Measurements from ENCODE around the gene ARMH4. TPM values are rescaled to one million over a fixed set of nuclear protein-coding genes. Genes with fewer than 3 reads are reported as not detected.

Gene ARMH4
- total RNA-seq, 1 experiment from 2014 or later: 1.8 TPM

DNA sequence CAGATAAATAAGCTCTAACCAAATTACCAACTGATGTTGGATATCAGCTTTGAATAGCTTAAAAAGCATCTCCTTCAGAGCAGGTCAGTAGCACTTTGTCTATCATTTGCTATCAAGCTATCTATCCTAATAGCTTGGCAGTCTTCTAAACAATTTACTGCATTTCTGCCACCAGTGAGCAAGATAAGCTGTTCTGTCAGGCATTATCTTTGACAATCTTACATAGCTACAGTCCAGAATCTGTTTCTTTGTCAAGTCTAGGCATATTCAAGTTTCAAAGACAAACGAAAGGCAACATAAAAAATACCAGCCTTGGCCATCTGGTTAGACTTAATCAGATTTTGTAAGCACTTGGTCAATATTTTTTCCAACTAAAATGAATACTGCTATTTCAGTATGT, 5.6 kb downstream of the ARMH4 start:
- DNase-seq (ENCODE audit: low read depth): no peak

DNA sequence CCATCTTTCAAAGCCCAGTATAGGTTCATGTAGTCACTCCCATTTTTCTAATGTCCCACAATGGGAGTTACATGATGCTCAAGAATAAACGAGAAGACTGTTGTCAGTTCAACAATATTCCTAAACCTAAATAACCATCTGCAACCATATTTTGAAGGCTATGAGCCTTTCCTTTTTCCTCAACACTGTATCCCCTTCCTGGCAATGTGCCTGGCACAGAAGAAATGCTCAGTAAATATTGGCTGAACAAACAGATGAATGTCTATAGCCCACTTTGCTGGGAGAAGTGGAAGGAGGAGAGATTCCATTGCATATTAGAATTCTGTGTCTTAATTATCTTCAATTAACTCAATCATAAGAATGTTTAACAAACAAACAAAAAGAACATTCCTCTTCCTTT, 6.1 kb downstream of the ARMH4 start:
- DNase-seq (ENCODE audit: low read depth): no peak

DNA sequence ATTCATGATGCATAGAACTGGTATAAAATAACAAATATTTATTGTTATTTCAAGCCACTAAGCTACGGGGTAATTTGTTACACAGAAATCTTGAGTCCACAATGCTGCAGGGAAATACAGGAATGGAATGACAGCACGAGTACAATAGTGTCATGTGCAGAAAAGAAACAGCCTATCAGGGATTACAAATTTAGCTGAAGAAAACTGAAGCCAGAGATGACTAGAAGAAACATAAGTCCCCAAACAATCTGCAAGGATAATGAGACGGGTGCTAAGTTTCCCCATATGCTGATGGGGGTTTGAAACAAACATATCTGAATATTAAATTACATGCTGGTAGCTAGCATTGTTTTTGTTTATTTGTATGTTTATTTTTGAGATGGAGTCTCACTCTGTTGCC, 8.9 kb downstream of the ARMH4 start:
- DNase-seq (ENCODE audit: low read depth): no peak

DNA sequence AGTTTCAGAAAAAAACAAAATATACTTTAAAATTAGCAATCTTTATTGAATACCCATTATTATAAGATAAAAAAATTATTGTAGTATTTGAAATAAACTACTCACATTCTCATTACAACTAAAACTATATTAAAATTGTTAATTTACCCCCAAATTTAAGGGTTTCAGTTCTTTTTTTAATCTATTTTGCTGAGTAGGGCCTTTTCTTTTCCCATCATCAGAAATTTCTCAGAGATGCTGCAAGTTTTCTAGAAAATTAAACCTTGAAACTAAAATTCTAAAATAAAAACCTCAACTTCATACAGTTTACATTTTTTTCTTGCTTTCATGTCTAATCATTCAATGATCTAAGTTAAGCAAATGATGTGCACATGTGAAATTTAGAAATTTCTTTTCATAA, 10.1 kb downstream of the ARMH4 start:
- no peak for DNase-seq (ENCODE audit: low read depth)

DNA sequence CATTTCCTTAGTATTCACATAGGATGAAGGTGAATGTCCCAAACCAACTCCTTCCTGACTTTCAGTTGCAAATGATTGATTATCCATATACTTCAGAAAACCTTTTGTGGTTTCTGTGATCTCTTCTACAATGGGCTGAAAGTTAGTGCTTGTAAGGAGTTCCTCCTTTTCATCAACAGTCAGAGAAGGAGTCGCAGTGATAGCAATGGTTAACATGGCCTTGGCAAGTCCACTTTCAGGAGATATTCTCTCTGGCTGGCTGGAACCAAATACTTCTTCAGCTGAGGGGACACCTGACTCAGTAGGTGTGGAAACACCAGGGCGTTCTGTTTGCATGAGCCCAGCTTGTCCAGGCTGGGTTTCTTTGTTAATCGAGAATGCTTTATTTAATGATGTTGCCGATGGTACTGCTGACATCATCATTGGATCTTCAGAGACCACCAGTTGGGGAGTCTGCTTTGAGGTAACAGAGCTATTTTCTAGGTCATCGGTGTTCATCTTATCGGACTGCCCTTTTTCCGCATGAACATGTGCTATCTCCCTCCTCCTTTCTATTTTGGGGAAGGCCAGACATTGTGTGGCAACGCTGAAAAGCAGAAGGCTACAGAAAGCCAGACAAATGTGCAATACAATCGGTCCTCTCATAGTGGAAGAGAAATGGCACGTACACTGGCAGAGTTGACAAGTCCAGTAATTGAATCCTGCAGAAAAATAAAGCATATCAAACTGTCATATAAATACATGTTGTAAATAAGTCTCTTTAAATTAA, 13.1 kb downstream of the ARMH4 start:
- DNase-seq (ENCODE audit: low read depth): no peak

DNA sequence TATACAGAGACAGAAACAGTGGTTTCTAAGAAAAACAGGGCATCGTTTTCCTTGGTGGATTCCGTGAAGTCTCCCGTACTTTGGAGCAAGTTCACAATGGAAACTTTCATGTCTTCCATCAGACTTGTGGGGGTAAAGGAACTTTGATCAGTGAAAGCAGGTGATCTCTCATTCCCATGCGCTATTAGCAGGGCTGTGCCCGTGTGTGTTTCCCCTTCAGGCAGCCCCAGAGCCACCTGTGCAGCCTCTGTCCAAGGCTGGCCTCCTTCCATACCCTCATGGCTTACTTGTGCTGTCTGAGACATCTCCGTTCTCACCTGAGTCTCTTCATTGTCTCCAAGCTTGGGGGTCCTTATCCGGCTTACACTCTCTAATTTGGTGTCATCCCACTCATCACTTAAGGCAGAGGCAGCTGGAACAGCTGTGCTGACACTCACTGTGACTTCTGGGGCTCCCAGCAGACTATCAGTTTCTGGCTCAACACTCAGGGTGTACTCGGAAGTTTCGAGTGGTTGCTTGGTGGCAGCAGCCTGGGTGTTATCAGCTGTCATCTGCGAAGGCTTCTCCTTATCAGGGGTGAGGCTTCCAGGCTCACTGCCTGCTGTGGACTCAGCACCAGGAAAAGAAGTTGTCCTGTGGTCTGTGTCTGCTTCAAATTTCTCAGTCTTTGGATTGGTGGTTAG, 13.8 kb downstream of the ARMH4 start:
- DNase-seq (ENCODE audit: low read depth): no peak

DNA sequence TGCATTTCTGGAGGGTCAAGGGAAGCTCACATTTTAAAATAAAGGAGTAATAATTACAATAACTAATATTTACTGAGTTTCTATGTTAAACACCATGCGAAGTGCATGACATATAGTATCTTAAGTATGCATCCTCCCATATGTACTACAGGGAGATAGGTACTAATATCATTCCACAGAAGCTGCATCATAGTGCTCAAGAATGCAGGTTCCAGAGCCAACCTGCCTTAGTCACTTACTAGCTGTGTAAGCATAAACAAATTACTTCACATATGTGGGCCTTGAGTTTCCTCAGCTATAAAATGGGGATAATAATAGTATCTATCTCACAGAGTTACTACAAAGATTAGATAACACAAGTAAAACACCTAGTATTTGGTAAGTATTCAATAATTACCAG, 18.3 kb downstream of the ARMH4 start:
- DNase-seq (ENCODE audit: low read depth): peak; percentile 3

DNA sequence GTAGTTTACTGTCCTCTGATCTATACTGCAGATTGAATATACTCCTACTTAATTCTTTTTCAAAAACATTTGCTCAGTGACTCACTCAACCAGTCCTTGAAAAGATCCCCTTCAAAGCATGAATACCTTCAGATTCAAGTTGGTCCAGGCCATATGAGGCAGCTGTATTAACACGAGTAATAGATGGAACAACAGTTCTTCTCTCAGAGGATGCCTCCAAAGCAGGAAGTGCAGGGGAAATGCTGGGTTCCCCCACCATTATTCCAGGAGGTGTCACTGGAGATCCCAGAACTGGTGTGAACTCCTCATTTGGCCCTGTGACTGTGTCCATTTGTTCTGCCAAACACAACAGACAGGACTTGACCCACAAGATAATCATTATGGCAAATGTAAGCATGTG, 20.6 kb downstream of the ARMH4 start:
- DNase-seq (ENCODE audit: low read depth): peak; percentile 8

DNA sequence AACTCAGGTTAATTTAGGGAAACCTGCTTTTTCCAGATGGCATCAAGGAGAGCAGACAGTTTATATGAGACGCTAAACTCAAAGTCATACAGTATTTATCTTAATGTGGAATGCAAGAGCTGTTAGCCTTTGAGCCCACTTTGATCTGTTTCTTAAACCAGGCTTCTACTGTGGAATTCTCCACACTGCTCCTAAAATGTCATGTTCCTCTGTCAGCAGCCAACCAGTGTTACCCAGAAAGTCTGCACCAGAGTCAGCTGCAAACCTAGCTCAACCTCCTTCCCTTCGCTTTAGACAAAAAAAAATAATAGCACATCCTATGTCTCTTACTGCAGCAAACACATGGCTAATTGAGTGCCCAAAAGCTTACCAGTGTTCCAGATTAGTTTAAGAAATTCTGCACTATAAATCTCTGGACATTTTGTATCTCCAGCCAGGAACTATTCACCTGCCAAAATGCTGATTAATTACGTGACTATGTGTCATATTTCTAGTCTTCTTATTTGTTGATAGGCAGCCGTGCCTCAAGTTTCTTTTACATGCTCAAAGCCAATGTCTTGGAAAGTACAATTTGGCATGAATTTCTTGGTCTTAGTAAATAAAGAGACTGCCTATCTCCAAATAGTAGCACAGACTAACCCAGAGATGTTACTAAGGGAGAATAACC, 21.8 kb downstream of the ARMH4 start:
- DNase-seq (ENCODE audit: low read depth): no peak

DNA sequence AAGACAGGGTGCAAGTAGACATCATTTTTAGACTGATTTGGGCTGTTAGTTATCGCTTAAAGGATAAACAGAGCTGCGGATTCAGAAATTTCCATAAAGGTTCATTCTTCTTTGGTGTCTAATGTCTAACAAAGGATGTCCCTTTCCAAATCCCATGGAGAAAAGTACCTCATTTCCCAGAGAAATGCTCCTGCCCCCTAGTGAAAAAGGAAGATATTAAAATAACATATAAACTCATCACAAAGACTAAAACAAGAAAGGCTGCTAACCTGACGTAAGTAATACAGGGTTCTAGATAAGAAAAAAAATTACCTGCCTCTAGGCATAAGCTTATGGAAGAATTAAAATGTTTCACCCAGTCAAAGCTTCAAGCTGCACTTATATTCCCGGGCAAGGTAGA, 22.8 kb downstream of the ARMH4 start:
- DNase-seq (ENCODE audit: low read depth): no peak

DNA sequence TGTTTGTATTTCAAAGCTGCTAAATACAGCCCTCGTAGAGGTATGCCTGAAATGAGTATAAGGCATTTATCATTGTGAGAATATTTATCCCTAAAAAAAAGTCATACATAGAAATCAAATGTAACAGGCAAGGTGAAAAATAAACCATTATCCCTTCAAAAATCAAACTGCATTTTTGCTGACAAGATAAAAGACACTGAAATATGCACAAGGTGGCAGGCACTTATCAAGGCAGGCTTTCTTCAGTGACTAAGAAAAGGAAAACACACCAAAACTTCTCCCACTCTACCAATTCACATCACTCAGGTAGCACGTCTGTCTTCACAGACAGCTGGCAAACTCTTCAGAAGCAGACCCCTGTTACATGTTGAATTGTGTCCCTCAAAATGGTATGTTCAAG, 23.6 kb downstream of the ARMH4 start:
- no peak for DNase-seq (ENCODE audit: low read depth)

DNA sequence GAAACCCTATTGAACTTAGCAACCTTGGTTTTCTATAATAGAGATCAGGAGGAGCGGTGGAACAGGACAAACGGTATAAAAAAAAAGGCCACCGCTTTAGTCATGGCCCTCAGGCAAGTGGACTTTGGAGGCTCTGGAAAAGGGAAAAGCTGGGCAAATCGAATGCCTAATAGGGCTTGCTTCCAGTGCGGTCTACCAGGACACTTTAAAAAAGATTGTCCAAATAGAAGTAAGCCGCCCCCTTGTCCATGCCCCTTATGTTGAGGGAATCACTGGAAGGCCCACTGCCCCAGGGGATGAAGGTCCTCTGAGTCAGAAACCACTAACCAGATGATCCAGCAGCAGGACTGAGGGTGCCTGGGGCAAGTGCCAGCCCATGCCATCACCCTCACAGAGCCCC, 29.5 kb downstream of the ARMH4 start:
- DNase-seq (ENCODE audit: low read depth): peak; percentile 66

DNA sequence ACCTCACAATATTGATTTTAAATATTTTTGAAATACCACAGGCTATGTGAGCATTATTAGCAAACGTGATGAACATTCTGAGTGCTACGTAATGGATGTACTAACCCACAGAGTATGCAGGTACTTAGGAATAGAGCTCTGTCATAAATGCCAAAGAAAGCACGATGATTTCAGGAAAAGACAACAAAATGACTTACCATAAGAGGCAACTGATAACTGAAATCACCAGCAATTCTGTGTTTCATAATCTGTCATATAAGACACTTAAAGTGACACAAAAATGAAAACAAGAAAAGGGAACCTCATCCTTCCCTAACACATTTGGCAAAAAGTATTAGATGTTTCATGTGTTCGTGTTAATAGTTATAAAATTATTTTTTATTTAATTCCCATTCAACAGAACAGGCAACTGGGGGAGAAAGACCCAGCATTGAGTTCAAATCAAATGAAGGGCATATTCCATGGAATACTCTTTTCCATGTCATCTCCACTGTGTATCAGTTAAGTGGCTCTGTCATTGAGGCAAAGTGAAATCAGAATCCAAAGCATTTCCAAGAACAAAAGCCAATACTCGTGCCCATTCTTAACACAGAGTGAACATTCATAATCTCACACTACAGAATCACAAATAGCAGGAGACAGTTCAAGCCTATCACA, 30.4 kb downstream of the ARMH4 start:
- no peak for DNase-seq (ENCODE audit: low read depth)

DNA sequence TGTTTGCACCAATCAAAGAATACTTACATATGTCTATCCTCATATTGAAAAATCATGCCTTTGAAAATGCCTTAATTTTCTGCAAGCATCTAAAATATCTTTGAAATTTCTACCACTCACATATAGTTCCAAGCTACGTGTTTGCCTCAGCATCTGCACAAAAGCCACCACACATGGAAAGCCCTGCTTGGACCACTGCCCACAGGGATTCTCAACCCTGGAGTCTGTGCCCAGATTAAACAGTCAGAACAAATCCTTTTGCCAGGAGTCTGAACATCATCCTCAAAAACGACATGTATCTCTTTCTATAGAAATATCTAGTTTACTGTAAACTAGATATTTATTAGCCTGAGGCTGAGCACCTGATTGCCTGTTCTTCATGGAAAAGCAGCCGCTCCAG, 32.6 kb downstream of the ARMH4 start:
- DNase-seq (ENCODE audit: low read depth): no peak

DNA sequence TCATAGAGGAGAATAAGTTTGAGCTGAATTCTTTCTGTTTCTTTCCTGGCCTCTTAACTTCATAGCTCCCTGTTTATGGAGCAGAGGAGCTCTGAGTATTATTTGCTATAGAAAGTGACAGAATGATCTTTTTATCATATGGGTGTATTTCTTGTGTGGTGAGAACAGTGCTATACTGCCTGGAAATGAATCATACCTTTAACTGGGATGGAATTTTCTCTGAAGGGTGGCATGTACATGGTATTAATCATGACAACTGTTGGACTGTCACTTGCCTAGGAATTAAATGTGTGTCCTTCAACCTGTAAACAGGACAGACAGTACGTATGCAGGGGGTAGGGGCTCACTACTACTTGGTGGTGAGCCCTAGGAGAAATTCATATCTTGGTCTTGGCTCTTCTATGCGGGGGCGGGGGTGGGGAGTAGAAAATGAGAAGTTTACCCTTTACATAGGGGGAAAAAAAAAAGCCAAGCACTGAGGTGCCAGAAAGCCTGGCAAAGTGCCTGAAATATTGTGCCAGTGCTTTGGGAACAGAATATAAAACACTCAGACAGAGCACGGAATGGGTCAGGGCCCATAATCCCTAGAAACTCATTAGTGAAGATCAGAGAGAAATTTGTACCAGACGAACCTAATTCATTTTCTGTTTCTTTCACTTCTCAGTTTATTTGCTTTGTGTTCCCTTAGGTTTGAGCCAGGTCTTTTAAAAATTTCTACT, 33.8 kb downstream of the ARMH4 start:
- DNase-seq (ENCODE audit: low read depth): no peak

DNA sequence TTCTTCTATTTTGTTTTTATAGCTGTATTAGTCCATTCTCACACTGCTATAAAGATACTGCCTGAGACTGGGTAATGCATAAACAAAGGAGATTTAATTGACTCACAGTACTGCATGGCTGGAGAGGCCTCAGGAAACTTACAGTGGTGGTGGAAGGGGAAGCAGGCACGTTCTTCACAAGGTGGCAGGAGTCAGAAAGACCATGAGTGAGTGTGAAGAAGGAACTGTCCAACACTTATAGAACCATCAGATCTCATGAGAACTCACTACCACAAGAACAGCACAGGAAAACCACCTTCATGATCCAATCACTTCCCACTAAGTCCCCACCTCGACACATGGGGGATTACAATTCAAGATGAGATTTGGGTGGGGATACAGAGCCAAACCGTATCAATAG, 42.3 kb downstream of the ARMH4 start:
- DNase-seq (ENCODE audit: low read depth): no peak

DNA sequence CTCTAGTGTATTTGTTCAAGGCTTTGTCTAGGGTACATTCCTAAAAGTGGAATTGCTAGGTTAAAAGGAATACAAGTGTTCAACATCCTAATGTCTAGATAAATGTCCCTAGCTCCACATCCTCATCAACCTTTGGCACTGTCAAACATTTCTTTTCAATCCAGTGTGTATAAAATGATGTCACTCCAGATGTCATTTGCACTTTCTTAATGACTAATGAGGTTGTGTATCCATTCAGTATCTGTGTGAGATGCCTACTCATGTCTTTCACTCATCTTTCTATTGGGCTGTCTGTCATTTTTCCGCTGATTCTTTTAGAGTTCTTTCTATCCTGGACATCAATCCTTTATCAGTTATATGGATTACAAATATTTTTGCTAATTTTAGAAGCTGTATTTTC, 43.3 kb downstream of the ARMH4 start:
- no peak for DNase-seq (ENCODE audit: low read depth)

DNA sequence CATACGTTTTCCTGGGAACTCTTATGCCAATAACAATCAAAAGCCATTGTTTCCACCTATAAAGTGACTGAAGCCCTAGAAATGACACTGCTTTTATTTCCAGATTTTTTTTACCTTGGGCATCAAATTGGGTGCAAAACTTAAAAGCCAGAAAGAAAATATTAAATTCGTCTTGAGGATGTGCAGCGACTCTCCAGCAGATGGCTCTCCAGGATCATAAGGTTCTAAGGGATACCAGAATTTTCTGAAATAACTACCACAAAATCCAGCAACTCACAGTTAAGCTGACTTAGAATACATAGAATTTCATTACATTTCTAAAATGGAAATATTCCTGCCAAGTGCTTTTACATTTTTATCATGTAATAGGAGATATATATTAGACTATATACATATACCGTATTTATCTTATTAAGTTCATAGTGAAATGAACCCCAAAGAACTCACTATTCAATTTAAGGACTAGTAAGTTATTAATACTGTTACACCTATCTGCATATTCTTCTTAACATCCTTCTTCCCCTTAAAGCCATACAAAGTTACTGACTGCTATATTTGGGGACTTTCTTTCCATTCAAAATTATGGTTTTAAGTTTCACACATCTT, 44.0 kb downstream of the ARMH4 start:
- DNase-seq (ENCODE audit: low read depth): peak; percentile 51

DNA sequence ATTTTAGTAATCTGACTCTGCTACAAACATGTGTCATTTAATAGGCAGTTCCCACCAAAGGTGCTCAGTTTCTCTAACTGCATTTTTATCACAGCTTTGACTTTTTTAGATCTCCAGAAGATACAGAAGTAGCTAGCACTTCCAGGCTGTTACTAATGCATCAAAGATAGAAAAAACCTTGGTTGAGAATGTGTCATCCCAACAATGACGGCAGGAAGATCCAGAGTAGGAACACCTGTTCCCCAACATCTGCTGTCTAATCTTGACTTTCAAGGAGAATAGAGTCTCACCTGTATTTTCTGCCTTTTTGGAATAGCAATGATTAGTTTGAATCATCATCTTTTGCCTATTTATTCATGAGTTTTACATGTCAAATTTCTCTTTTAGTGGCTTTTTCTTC, 45.0 kb downstream of the ARMH4 start:
- no peak for DNase-seq (ENCODE audit: low read depth)

DNA sequence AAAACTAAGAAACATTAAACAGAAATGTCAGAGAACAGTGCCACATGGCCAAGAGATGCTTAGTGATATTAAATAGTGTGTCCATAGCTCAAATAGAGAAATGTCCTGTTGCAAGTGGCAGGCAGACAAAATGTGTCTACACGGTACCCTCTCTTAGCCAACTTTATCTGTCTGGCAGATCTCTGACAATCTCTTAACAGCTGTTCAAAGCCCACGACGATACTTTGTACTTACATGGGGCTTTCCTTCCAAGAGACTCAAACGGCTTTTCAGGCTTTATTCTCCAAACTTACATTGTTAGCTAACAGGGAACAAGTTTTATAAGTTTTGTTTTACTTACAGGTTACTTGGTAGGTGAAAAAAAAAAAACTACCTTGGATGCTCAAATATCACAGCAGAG, 45.6 kb downstream of the ARMH4 start:
- no peak for DNase-seq (ENCODE audit: low read depth)

DNA sequence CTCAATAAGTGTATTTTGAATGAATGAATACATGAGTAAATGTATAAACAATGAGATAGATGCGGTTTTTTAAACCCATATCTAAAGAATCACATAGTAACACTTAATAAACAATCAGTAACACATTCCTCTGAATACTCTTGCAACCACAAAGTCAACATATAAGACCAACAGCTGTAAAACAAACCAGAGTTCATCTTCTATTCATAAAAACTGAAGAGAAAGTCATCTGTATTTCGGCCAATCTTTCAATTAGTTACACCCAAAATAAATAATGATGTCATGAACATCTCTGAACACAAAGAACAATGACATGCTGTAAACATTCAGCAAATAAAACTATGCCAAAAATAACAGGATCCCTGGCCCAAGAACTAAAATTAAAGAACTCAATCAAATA, 47.2 kb downstream of the ARMH4 start:
- peak; percentile 9 for DNase-seq (ENCODE audit: low read depth)
